ENCODE data around the gene RFC1. TPM values are rescaled to one million over a fixed set of nuclear protein-coding genes. Genes with fewer than 3 reads are reported as not detected.

Gene RFC1
- total RNA-seq, 2 donors from 2014 or later: 28.2 to 28.7 TPM

DNA sequence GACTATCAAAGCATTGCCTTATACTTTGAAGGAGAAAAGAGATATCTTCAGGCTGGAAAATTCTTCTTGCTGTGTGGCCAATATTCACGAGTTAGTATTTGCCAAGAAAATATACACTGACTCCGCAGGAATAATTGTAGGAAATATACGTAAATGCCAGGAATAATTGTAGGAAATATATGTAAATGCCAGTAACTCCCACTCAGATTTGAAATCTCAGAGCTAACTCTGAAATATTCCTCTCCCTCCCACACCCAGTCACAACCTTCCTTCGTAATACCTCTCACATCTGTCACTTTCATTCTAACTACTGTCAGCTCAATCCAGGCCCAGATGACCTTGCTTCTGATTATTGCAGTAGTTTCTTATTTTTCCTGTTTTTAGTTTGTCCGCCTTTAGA is 110.3 kb downstream of the RFC1 start:
- Histone ChIP-seq H3K36me3 (no peaks in the 10 kb centered on the region), H3K9ac (ENCODE audit: low read depth in 2 of 2, low read length in 2 of 2) (no peak overlapping the region), H3K4me1 (no peaks in the 10 kb centered on the region), H3K4me3 (no peak overlapping the region), H3K9me3 (no peaks in the 10 kb centered on the region), H3K27ac (no peak overlapping the region), H3K27me3 (no peaks in the 10 kb centered on the region)
- no peak for TF ChIP-seq CTCF (IDR thresholded peaks at IDR 0.05)
- no peak for DNase-seq
- intact Hi-C loops (cut with DNase I): no loop called here

DNA sequence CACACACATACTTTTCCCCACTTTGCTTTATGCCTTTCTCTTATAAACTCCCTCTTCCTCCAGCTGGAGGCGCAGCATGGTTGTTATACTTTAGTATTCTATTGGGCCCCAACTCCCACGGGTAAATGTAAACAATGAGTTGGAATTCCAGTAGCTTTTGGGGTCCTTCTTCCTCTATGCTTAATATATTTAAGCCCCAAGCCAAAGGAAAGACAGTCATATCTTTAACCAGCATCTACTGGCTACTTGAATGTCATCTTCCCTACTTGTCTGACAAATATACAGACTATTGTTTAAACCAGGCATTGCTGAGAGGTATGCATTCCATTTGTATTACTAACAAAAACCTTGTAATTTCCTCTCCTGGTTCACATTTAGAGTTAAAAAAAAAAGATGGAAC is 110.9 kb downstream of the RFC1 start:
- no peak overlapping the region for H3K9ac ChIP-seq (ENCODE audit: low read depth in 2 of 2, low read length in 2 of 2)
- no peak for DNase-seq
- no peak overlapping the region for H3K4me3 ChIP-seq
- intact Hi-C loops (cut with DNase I): no loop called here
- H3K9me3 ChIP-seq: no peaks in the 10 kb centered on the region
- no peaks in the 10 kb centered on the region for H3K4me1 ChIP-seq
- TF ChIP-seq CTCF (IDR thresholded peaks at IDR 0.05): no peak
- no peaks in the 10 kb centered on the region for H3K36me3 ChIP-seq
- H3K27ac ChIP-seq: no peak overlapping the region
- no peaks in the 10 kb centered on the region for H3K27me3 ChIP-seq

GRCh38 chr4:39243462-39243861 is 122.7 kb downstream of the RFC1 start:
- intact Hi-C loops (cut with DNase I): no loop called here
- no peak overlapping the region for H3K4me3 ChIP-seq
- no peaks in the 10 kb centered on the region for H3K36me3 ChIP-seq
- H3K9ac ChIP-seq (ENCODE audit: low read depth in 2 of 2, low read length in 2 of 2): no peak overlapping the region
- TF ChIP-seq CTCF (IDR thresholded peaks at IDR 0.05): no peak
- H3K4me1 ChIP-seq: no peaks in the 10 kb centered on the region
- no peaks in the 10 kb centered on the region for H3K9me3 ChIP-seq
- DNase-seq: no peak
- no peaks in the 10 kb centered on the region for H3K27me3 ChIP-seq
- H3K27ac ChIP-seq: no peak overlapping the region

Small RNA genes lying within 50 kb of the gene (microRNA-seq; reads per million reads assigned to microRNA genes)
- gene MIR5591: not detected

Other genes with a start within 250 kb of the RFC1 start
- gene WDR19, start 183.8 kb downstream of the RFC1 start, total RNA-seq: 10 to 100 TPM in 1 of 2 donors, 1 to 10 TPM in 1; 8.1 to 11.7 TPM
- under 1 TPM; 0.40 to 0.64 TPM for gene KLB, start 40.6 kb upstream of the RFC1 start, total RNA-seq
- gene RPL9, start 92.6 kb upstream of the RFC1 start, total RNA-seq: 1,000 to 10,000 TPM; 1,123 to 1,383 TPM
- gene LIAS, start 92.7 kb upstream of the RFC1 start, total RNA-seq: 10 to 100 TPM; 21.1 to 28.3 TPM
- 100 to 1,000 TPM; 265 to 328 TPM for gene UGDH, start 161.1 kb upstream of the RFC1 start, total RNA-seq